HCT116 (cell line): Measurements from ENCODE around the gene C10orf143. TPM values are rescaled to one million over a fixed set of nuclear protein-coding genes. Genes with fewer than 3 reads are reported as not detected.

Source experiments
- ATAC-seq: fragments of 200-7000 bp; cut with Tn5 transposase; 2 replicates; pipeline ENCODE4 v1.9.1; 2020; ENCODE audit warnings: mild to moderate bottlenecking, moderate library complexity
- BruUV-seq: library from RNA; stranded (reverse); fragments of 400-500 nt; replicated peaks from 2 replicates; lab custom pipeline; 2021; lab: Mats Ljungman, UMichigan
- CTCF ChIA-PET: fragments of 300-600 bp; sonication (Branson Sonifier 250); formaldehyde crosslinking; loops from one replicate; lab custom pipeline; 2021; ENCODE audit warnings: antibody characterized with exemption; lab: Charles Lee
- POLR2A ChIA-PET: fragments of 300-600, 350-600 bp; sonication (Branson Sonifier 250); formaldehyde crosslinking; loops from one replicate; lab custom pipeline; 2021; ENCODE audit warnings: antibody characterized with exemption; lab: Charles Lee
- RAD21 ChIA-PET, 2 experiments: fragments of 300-600 bp; sonication (Branson Sonifier 250); formaldehyde crosslinking; loops; one replicate each; lab custom pipeline; 2023; ENCODE audit warnings: low total read pairs in 2 of 2; ENCODE audit not compliant: uncharacterized antibody in 2 of 2, unreplicated experiment in 2 of 2, low non-redundant PET in 1 of 2; lab: Charles Lee
- DNase-seq: peaks from one replicate; pipeline ENCODE4 v3.0.0-alpha.2; 2010; ENCODE audit warnings: low read depth, low spot score
- H2AFZ ChIP-seq: fragments of 200-600 bp; shearing (Covaris generic), sonication (generic); 2 replicates; pipeline ENCODE4 v1.6.1; 2017; ENCODE audit warnings: low read depth, mixed run types, mixed read lengths, antibody characterized with exemption, low read length; ENCODE audit not compliant: poor library complexity, severe bottlenecking
- H3K27ac ChIP-seq: 2 replicates; pipeline ENCODE4 v1.5.1; 2012; ENCODE audit warnings: low read depth, low read length
- H3K27me3 ChIP-seq: fragments of 200-600 bp; sonication (generic); 2 replicates; pipeline ENCODE4 v1.6.1; 2016; ENCODE audit warnings: mixed run types, low read length, mixed read lengths; ENCODE audit not compliant: insufficient read depth
- H3K36me3 ChIP-seq, 2 experiments: fragments of 200-500 bp in 1 of 2; fragments of 200-600 bp in 1 of 2; sonication (Bioruptor generic) in 1 of 2; sonication (generic) in 1 of 2; 2 replicates each; pipeline versions ENCODE4 v1.5.1 to v1.6.1; 2014 to 2016; ENCODE audit warnings: low read length in 2 of 2, inconsistent platforms in 1 of 2, mixed read lengths in 1 of 2, mixed run types in 1 of 2; ENCODE audit not compliant: insufficient read depth in 2 of 2, control insufficient read depth in 1 of 2
- H3K4me1 ChIP-seq, 2 experiments: fragments of 200-600 bp in 1 of 2; sonication (generic) in 1 of 2; 2 replicates each; pipeline versions ENCODE4 v1.5.1 to v1.6.1; 2012 to 2017; ENCODE audit warnings: low read length in 2 of 2, inconsistent platforms in 1 of 2, mild to moderate bottlenecking in 1 of 2, mixed read lengths in 1 of 2, mixed run types in 1 of 2, moderate library complexity in 1 of 2; ENCODE audit not compliant: insufficient read depth in 2 of 2, control insufficient read depth in 1 of 2
- H3K4me2 ChIP-seq: fragments of 200-600 bp; sonication (generic); 2 replicates; pipeline ENCODE4 v1.6.1; 2017; ENCODE audit warnings: mixed run types, low read length, mixed read lengths
- H3K4me3 ChIP-seq, 2 experiments: fragments of 200-600 bp in 1 of 2; sonication (generic) in 1 of 2; replicated peaks in 1 of 2; 2 replicates each; pipeline ENCODE4 v1.5.1; 2011 to 2016; ENCODE audit warnings: low read length in 2 of 2, control low read depth in 1 of 2, low read depth in 1 of 2, mild to moderate bottlenecking in 1 of 2, mixed read lengths in 1 of 2, mixed run types in 1 of 2
- H3K79me2 ChIP-seq: fragments of 200-600 bp; sonication (generic); 2 replicates; pipeline ENCODE4 v1.6.1; 2017; ENCODE audit warnings: mild to moderate bottlenecking, mixed run types, low read length, moderate library complexity, mixed read lengths; ENCODE audit not compliant: insufficient read depth
- H3K9ac ChIP-seq: fragments of 200-600 bp; sonication (generic); 2 replicates; pipeline ENCODE4 v1.6.1; 2016; ENCODE audit warnings: low read length, mixed read lengths
- H3K9me2 ChIP-seq: fragments of 200-600 bp; sonication (generic), shearing (Covaris generic); 2 replicates; pipeline ENCODE4 v1.6.1; 2017; ENCODE audit warnings: mixed run types, mild to moderate bottlenecking, moderate library complexity; ENCODE audit not compliant: insufficient read depth
- H3K9me3 ChIP-seq, 2 experiments: fragments of 200-500 bp in 1 of 2; fragments of 200-600 bp in 1 of 2; sonication (Bioruptor generic) in 1 of 2; sonication (generic) in 1 of 2; 2 replicates each; pipeline ENCODE4 v1.6.1; 2014 to 2017; ENCODE audit warnings: low read length in 2 of 2, mixed read lengths in 2 of 2, inconsistent platforms in 1 of 2, low read depth in 1 of 2, mild to moderate bottlenecking in 1 of 2, mixed run types in 1 of 2, moderate library complexity in 1 of 2; ENCODE audit not compliant: control insufficient read depth in 1 of 2, insufficient read depth in 1 of 2
- H4K20me1 ChIP-seq: fragments of 200-600 bp; sonication (generic), shearing (Covaris generic); 2 replicates; pipeline ENCODE4 v1.6.1; 2017; ENCODE audit warnings: mixed run types, mild to moderate bottlenecking, moderate library complexity; ENCODE audit not compliant: insufficient read depth
- CBX3 ChIP-seq: IDR thresholded peaks from 2 replicates; pipeline ENCODE4 v1.6.1; 2012; ENCODE audit warnings: low read depth
- CEBPB ChIP-seq: IDR thresholded peaks from 2 replicates; pipeline ENCODE4 v1.6.1; 2012; ENCODE audit warnings: low read depth
- EGR1 ChIP-seq: IDR thresholded peaks from 2 replicates; pipeline ENCODE4 v1.6.1; 2012; ENCODE audit warnings: low read depth
- ELF1 ChIP-seq: IDR thresholded peaks from 2 replicates; pipeline ENCODE4 v1.6.1; 2012; ENCODE audit warnings: low read depth, borderline replicate concordance
- EZH2phosphoT487 ChIP-seq: fragments of 200-600 bp; IDR thresholded peaks from 2 replicates; pipeline ENCODE4 v1.6.1; 2018; ENCODE audit warnings: antibody characterized with exemption, borderline replicate concordance
- FOSL1 ChIP-seq: IDR thresholded peaks from 2 replicates; pipeline ENCODE4 v1.6.1; 2012; ENCODE audit warnings: low read depth
- POLR2A ChIP-seq: IDR thresholded peaks from 2 replicates; pipeline ENCODE4 v1.7.0; 2011; ENCODE audit warnings: borderline replicate concordance; ENCODE audit not compliant: insufficient read depth, insufficient read length; ENCODE audit errors: extremely low read depth
- POLR2AphosphoS5 ChIP-seq: IDR thresholded peaks from 2 replicates; pipeline ENCODE4 v1.6.1; 2011; ENCODE audit warnings: mild to moderate bottlenecking, low read depth, low read length, moderate library complexity
- RAD21 ChIP-seq: IDR thresholded peaks from 2 replicates; pipeline ENCODE4 v1.6.1; 2012; ENCODE audit warnings: low read depth, mild to moderate bottlenecking
- SP1 ChIP-seq: IDR thresholded peaks from 2 replicates; pipeline ENCODE4 v1.6.1; 2012; ENCODE audit warnings: low read depth
- SRF ChIP-seq: IDR thresholded peaks from 2 replicates; pipeline ENCODE4 v1.6.1; 2012; ENCODE audit warnings: low read depth
- TCF7L2 ChIP-seq: IDR thresholded peaks from 2 replicates; pipeline ENCODE4 v1.7.0; 2011; ENCODE audit warnings: borderline replicate concordance, inconsistent platforms; ENCODE audit not compliant: insufficient read depth, insufficient read length; ENCODE audit errors: extremely low read depth
- YY1 ChIP-seq: IDR thresholded peaks from 2 replicates; pipeline ENCODE4 v1.6.1; 2011; ENCODE audit warnings: low read length, low read depth, moderate library complexity, mild to moderate bottlenecking; ENCODE audit not compliant: insufficient replicate concordance; ENCODE audit errors: extremely low read depth
- ZNF274 ChIP-seq: fragments of 200-500 bp; sonication (Bioruptor generic); IDR thresholded peaks from 2 replicates; pipeline ENCODE4 v1.6.1; 2014; ENCODE audit warnings: mild to moderate bottlenecking, low read depth, low read length, inconsistent platforms
- intact Hi-C: fragments of 100-400 bp; cut with micrococcal nuclease; formaldehyde crosslinking; loops from 2 replicates; pipeline ENCODE4 v1.10.0; 2022
- total RNA-seq: library from RNA; stranded (reverse); gene quantifications from one replicate; pipeline ENCODE4 v1.2.1, GENCODE V29; 2021; ENCODE audit not compliant: unreplicated experiment
- TF ChIP-seq, protein P1 (sequence below): IDR thresholded peaks from 2 replicates; pipeline ENCODE4 v1.6.1; 2012

The C10orf143 gene
- total RNA-seq, 1 experiment from 2014 or later = 0.66 TPM

DNA sequence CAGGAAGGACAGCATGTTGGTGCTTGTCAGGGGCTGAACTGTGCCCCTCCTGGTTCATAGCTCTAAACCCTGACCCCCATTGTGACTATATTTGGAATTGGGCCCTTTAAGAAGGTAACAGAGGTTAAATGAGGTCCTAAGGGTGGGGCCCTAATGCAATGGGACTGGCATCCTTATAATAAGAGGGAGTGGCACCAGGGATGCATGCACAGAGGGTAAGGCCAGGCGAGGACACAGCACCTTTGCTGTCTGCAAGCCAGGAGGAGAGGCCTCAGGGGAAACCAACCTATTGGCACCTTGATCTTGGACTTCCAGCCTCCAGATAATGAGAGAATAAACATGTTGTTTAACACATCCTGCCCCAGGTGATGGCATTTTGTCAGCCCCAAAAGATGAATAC, 85.3 kb downstream of the C10orf143 start:
- Histone ChIP-seq H3K4me1 (no peaks in the 10 kb centered on the region), H3K9me3 (no peaks in the 10 kb centered on the region)
- TF ChIP-seq ELF1 (no peak), TCF7L2 (no peak), YY1 (no peak), POLR2A (no peak), RAD21 (no peak), ZNF274 (no peak), FOSL1 (no peak), SP1 (no peak), EGR1 (no peak), CBX3 (no peak), POLR2AphosphoS5 (no peak), CEBPB (no peak), SRF (no peak), EZH2phosphoT487 (no peak)
- TF ChIP-seq, protein P1, sequence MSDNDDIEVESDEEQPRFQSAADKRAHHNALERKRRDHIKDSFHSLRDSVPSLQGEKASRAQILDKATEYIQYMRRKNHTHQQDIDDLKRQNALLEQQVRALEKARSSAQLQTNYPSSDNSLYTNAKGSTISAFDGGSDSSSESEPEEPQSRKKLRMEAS = no peak
- TF ChIP-seq, all 23 proteins: peak for 0
- Histone ChIP-seq H3K79me2 (no peaks in the 10 kb centered on the region), H3K4me2 (no peak overlapping the region), H3K4me3 (no peak overlapping the region), H2AFZ (no peak overlapping the region), H3K9me2 (no peaks in the 10 kb centered on the region), H3K9ac (no peak overlapping the region), H3K27me3 (no peaks in the 10 kb centered on the region), H3K27ac (no peak overlapping the region), H3K36me3 (no peaks in the 10 kb centered on the region), H4K20me1 (no peaks in the 10 kb centered on the region)
- no TSS peak for BruUV-seq
- ChIA-PET CTCF (no interaction called here), RAD21 (no interaction called here), POLR2A (no interaction called here)
- DNase-seq = no peak
- no peak for ATAC-seq
- intact Hi-C loops = no loop called here
